Heart left ventricle (tissue), 13 donors: ENCODE data around the gene RUFY4.
"Not testable (repeated sequence)": the region's sequence is repeated elsewhere in the genome, so short reads cannot be mapped to it uniquely, and the experiment has no call there.

ENCODE experiments used
- POLR2A ChIP-seq, 2 donors: fragments of 450-650 bp; IDR thresholded peaks; one replicate each; pipeline ENCODE4 v1.6.1; 2017; ENCODE audit warnings: antibody characterized with exemption in 2 of 2, mild to moderate bottlenecking in 2 of 2, moderate library complexity in 2 of 2
- TF ChIP-seq, protein P1 (sequence below), 12 donors: fragments of 200-600 bp; sonication (generic) in 4 of 12; IDR thresholded peaks; one replicate each; pipeline versions ENCODE4 v1.5.0 to v1.8.0; 2018 to 2022; ENCODE audit warnings: antibody characterized with exemption in 12 of 12, mild to moderate bottlenecking in 5 of 12
- donor health status: ischemic (EF 13 %, LVEDD 7.1; RV severe dilation, severe dysfunction).
- donor health status: DM: no; HTN: yes; CAD: no.
- donor health status: DM: no; HTN: no; CAD: no.
- donor health status: ischemic (EF 25% LVEDD 6.9; RV normal size, moderate dysfunction).
- donor health status: ischemic (EF 25% LVEDD 5.7; RV mildly dilated, moderate dysfunction).
- donor health status: ischemic (EF 35%, LVEDD 5.7; RV mildly dilated, moderate dysfunction).
- donor health status: nonischemic (EF 11% LVEDD 7.7; RV severe dilation, severe dysfunction).
- donor health status: DM: yes; HTN: yes; CAD: no.
- donor health status: PGD.
- donor health status: ischemic (EF 29% LVEDD 5.4; RV normal size, mild dysfunction).
- donor health status: nonischemic (EF 23%, LVEDD 6.1; RV moderate dilation, normal function).

DNA sequence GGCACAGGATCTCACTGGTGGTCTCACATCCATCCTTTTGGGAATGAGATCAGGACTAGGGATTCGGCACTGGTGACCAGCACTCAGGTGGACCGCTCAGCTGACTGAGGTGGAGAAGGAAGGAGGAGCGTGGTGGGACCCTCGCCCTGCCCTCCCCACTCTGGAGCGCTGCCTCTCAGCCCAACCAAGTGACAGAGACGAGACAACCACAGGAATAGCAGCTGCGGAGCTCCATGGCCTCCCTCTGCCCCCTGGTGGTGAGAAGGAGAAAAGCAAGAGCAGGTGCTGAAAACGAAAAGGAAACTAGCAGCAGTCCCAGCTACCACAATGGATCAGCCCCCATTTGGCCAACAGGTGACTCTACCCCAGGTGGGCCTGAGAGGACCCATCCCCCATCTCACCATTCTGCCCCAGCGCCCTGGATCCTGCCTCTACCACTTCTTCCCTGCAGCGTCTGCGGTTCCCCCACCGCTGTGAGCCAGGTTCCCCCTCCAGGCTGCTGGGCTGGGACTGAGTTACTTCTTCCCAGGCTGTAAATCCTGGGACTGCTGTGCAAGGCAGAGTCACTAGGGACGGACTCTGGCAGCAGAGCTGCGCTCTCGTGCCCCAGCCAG lies at the start of gene RUFY4:
- not testable (repeated sequence) for TF ChIP-seq POLR2A (IDR thresholded peaks at IDR 0.05)
- TF ChIP-seq, protein P1, sequence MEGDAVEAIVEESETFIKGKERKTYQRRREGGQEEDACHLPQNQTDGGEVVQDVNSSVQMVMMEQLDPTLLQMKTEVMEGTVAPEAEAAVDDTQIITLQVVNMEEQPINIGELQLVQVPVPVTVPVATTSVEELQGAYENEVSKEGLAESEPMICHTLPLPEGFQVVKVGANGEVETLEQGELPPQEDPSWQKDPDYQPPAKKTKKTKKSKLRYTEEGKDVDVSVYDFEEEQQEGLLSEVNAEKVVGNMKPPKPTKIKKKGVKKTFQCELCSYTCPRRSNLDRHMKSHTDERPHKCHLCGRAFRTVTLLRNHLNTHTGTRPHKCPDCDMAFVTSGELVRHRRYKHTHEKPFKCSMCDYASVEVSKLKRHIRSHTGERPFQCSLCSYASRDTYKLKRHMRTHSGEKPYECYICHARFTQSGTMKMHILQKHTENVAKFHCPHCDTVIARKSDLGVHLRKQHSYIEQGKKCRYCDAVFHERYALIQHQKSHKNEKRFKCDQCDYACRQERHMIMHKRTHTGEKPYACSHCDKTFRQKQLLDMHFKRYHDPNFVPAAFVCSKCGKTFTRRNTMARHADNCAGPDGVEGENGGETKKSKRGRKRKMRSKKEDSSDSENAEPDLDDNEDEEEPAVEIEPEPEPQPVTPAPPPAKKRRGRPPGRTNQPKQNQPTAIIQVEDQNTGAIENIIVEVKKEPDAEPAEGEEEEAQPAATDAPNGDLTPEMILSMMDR (IDR thresholded peaks at IDR 0.05), result peak; percentile 68 to 84 (median 80)
